GM21390 (cell line): ENCODE results near the gene CNNM4.

Experiments used
- ATAC-seq: cut with Tn5 transposase; IDR thresholded peaks from one replicate; pipeline ENCODE4 v1.9.1; 2021; ENCODE audit not compliant: unreplicated experiment

Gene CNNM4

DNA sequence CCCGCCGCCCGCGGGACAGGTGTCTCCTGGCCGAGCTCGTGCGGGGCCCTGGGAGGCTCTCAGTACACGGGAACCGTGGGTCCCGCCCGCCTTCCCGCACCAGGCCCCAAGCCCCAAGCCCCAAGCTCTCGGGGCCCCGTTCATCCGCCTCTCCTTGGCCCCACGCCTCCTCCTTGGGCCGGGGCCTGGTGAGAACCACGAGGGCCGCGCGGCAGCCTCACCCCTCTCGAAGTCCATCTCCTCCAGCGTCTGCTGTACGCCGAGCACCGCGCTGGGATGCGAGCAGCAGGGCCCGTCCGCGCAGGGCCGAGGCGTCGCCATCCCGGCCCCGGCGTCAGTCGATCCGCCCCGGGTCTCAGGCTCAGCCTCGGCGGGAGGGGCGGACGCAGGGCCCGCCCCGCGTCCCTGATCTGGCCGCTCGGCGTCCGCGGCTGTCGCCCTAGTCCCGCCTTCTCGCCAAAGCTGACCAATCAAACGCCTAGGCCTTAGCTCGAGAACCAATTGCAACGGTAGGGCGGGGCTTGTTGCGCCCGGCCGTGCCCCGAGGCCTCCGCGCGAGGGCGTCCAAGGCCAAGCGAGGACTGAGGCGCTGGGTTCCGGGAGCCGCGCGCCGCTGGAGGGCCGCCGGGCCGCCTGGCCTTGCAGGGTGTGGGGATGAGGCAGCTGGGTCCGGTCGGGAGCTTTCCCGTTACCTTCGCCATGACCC is 97.1 kb downstream of the CNNM4 start, which contains the start of gene ANKRD39:
Gene ANKRD39, minus strand, starts transcription at position 350 of the 706 bp plus-strand sequence. Its CDS starts 29 bp downstream, at position 321.
- peak; percentile 91 for ATAC-seq

DNA sequence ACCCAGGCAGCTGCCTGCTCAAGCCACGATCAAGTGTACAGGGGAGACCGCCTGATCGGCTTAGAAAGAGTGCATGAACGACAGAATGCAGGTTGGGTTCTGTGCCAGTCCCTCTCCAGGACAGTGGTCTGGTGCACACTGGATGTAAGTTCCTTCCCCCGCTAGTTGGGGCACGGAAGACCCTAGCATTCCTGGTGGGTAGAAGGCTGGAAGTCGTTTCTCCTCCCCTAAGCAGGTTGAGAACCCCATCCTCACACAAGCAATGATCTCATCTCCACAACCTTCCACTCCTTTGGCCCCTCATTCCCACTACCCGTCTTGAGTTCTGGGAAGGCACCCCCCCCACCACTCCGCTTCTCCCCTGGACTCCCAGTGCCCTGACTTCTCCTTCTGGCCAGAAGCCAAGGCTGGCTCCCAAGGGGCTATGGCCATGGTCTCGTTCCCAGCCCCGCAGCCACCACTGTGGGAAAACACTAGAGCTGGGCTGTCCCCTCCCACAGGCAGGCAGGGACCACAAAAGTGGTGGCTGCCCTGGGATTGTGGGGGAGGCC is 98.5 kb downstream of the CNNM4 start:
- no peak for ATAC-seq

DNA sequence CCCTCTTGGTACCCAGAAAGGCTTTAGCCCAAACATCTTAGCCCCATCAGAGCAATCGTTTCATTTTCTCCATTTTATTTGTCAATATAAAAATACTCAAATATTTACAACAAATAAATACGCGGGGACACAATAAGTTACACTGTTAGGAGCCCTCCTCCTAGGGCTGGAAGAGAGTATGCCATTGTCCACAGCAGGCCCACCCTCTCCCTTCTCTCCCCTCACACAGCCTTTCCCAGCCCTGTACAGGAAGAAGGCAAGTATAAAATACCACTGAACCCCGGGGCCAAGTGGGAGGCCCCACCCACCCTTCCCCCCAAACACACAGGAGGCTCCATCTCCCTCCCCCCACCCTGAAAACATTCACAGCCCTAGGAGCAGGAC is 99.0 kb downstream of the CNNM4 start:
- no peak for ATAC-seq

DNA sequence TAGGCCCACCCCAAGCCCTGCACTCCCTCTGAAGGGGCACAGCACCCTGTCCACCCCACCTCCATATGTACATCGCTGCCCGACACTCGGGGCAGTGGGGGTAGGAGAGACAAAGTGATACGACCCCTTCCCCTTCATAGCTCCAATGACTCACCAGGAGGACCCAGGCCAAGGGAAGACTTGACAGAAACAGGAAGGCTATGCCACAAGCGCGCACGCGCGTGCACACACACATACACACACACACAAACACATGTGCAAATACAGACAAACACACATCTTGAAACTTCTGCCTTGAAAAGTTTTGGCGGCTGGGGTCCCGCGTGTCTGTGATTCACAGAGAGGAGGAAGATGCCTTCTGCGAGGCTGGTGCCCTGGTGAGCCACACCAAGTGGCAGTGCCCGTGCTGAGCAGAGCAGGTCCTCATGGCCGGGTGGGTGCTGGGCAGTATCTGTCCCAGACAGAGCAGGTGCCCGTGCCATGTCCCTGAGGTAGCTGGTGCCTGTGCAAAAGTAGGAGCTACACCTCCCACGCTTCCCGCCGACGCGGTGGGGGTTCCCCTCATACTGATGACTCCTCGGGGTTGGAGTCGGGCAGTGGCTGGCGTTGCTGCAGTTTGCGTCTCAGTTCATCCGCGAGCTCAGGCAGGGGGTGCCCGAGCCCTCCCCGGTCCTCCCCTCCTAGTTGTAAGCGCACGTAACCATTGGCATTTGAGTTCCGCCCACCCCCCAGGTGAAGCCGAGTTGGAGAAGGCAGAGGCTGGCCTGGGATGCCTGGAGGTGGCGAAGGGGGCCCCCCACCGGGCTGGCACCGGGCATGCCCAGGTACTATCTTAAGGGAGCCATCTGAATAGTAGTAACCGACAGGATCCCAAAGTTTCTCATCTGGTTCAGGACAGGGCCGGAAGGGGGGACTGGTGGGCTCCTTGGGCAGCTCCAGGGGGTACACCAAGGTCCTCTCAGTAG is 99.6 kb downstream of the CNNM4 start:
- no peak for ATAC-seq

DNA sequence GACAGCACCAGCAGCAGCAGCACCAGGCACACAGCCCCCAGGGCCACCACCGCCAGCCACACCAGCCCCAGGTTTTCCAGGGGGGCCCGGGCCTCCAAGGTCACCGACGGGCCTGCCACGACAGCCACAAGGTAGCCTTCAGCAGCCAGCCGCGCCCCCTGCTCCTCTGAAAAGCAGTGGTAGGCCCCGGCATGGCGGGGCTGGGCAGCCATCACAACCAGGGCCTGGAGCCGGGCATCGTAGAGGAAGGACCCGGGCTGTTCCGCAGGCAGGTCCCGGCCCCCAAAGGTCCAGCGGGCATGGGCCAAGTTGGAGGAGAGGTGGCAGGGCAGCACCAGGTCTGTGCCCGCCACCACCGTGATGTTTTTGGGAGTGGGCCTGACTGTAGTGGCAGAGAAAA is 100.4 kb downstream of the CNNM4 start:
- no peak for ATAC-seq
